Right lobe of liver (tissue), 6 donors: ENCODE data around the gene CILP2. TPM values are rescaled to one million over a fixed set of nuclear protein-coding genes. Genes with fewer than 3 reads are reported as not detected.

Source experiments
- ATAC-seq, 4 donors: fragments of 200-7000 bp; cut with Tn5 transposase; one replicate each; pipeline ENCODE4 v1.9.1; 2020; ENCODE audit warnings: mild to moderate bottlenecking in 4 of 4, moderate library complexity in 4 of 4
- DNase-seq, 3 donors: peaks; one replicate each; pipeline ENCODE4 v3.0.0-alpha.2; 2020
- H3K27ac ChIP-seq, 3 donors: fragments of 200-600 bp; one replicate each; pipeline ENCODE4 v1.8.0; 2022
- H3K27me3 ChIP-seq, 2 donors: fragments of 200-600 bp; one replicate each; pipeline ENCODE4 v1.8.0; 2022
- H3K36me3 ChIP-seq, 4 donors: fragments of 200-600 bp; sonication (generic) in 1 of 4; one replicate each; pipeline versions ENCODE4 v1.5.1 to v1.8.0; 2017 to 2022; ENCODE audit warnings: control low read depth in 1 of 4
- H3K4me1 ChIP-seq, 4 donors: fragments of 200-600 bp; sonication (generic) in 1 of 4; one replicate each; pipeline versions ENCODE4 v1.5.1 to v1.8.0; 2017 to 2022; ENCODE audit warnings: control low read depth in 1 of 4
- H3K4me3 ChIP-seq, 3 donors: fragments of 200-600 bp; one replicate each; pipeline ENCODE4 v1.8.0; 2022
- H3K9me3 ChIP-seq, 4 donors: fragments of 200-600 bp; sonication (generic) in 1 of 4; one replicate each; pipeline versions ENCODE4 v1.5.1 to v1.8.0; 2017 to 2022; ENCODE audit warnings: control low read depth in 1 of 4
- CTCF ChIP-seq, 4 donors: fragments of 200-600 bp in 3 of 4; fragments of 450-650 bp in 1 of 4; IDR thresholded peaks; one replicate each; pipeline versions ENCODE4 v1.5.1 to v1.8.0; 2016 to 2022; ENCODE audit warnings: antibody characterized with exemption in 4 of 4, mild to moderate bottlenecking in 2 of 4
- POLR2A ChIP-seq: fragments of 450-650 bp; IDR thresholded peaks from one replicate; pipeline ENCODE4 v1.6.1; 2017; ENCODE audit warnings: antibody characterized with exemption, mild to moderate bottlenecking
- WGBS: methylation state at CpG from one replicate; pipeline ENCODE4 v1.1.6; 2018; ENCODE audit warnings: low coverage, low lambda C conversion rate; ENCODE audit not compliant: insufficient coverage; ENCODE audit errors: missing lambda C conversion rate; 5-methylcytosine and 5-hydroxymethylcytosine counted together
- intact Hi-C, 2 donors: fragments of 100-400 bp; cut with DNase I; formaldehyde crosslinking; loops; one replicate each; pipeline versions ENCODE4 v1.11.2 to v1.14.1; 2022
- total RNA-seq, 6 experiments: library from RNA; depleted of rRNA in 2 of 6; stranded (reverse); fragments of >200 nt in 2 of 6; fragmentation: NEBNext Ultra II Directional in 3 of 6; extraction: Animal tissue kit (Norgen Biotek cat#: 25700) in 3 of 6; gene quantifications; one replicate each; pipeline versions ENCODE4 v1.1.0 to v1.2.4, GENCODE V29; 2016 to 2023
- donor health status: DM: no; HTN: yes; CAD: no.
- donor health status: DM: no; HTN: no; CAD: no.
- donor health status: DM: no; HTN: no; CAD: no.
- donor health status: DM: no; HTN: yes; CAD: no.
- donor health status: DM: no; HTN: yes; CAD: no.

Gene CILP2
- total RNA-seq, 6 experiments from 2014 or later: 0.05 to 0.33 (median 0.19) TPM; not detected in 2

GRCh38 chr19:19538785-19539166, 711 bp downstream of the CILP2 start:
- ATAC-seq (no peak), DNase-seq (no peak)
- WGBS: 24% methylated on average over 6 of the region's 7 CpGs
- intact Hi-C loops: loop anchor here in 1 of 2 donors (5.0 kb wide), 1 partner anchor 424 kb away; no protein-coding TSS in a partner anchor
- H3K36me3 ChIP-seq: no peaks in the 10 kb centered on the region
- no peak overlapping the region for H3K4me3 ChIP-seq
- H3K9me3 ChIP-seq: no peaks in the 10 kb centered on the region
- TF ChIP-seq CTCF (IDR thresholded peaks at IDR 0.05) (no peak), POLR2A (no peak)
- no peak overlapping the region for H3K27ac ChIP-seq
- H3K4me1 ChIP-seq: peaks cover 0 to 3% (median 0%) of the 10 kb centered on the region in 4 donors
- H3K27me3 ChIP-seq: peaks cover 0 to 6% of the 10 kb centered on the region in 2 donors

- no peak overlapping the region for H3K4me3 ChIP-seq
- no peaks in the 10 kb centered on the region for H3K36me3 ChIP-seq
- WGBS: 33% methylated on average over 1 of the region's 19 CpGs
- ATAC-seq: no peak
- peaks cover 0 to 3% (median 0%) of the 10 kb centered on the region in 4 donors for H3K4me1 ChIP-seq
- TF ChIP-seq CTCF (IDR thresholded peaks at IDR 0.05): no peak
- TF ChIP-seq POLR2A: no peak
- peak in 1 of 3 donors; percentile 49 for DNase-seq
- intact Hi-C loops: loop anchor here (5.0 to 10.0 kb wide), 2 partner anchors 415 to 423 kb away; no protein-coding TSS in a partner anchor
- no peak overlapping the region for H3K27ac ChIP-seq
- peaks cover 0 to 6% of the 10 kb centered on the region in 2 donors for H3K27me3 ChIP-seq
- H3K9me3 ChIP-seq: no peaks in the 10 kb centered on the region
Observed at GRCh38 chr19:19539698-19540063, 1.6 kb downstream of the CILP2 start.

GRCh38 chr19:19540064-19540714, 2.1 kb downstream of the CILP2 start:
- Histone ChIP-seq H3K4me3 (no peak overlapping the region), H3K27me3 (peaks cover 0 to 6% of the 10 kb centered on the region in 2 donors), H3K4me1 (peaks cover 0 to 3% (median 0%) of the 10 kb centered on the region in 4 donors), H3K9me3 (no peaks in the 10 kb centered on the region), H3K27ac (no peak overlapping the region), H3K36me3 (no peaks in the 10 kb centered on the region)
- peak; percentile 63 to 79 (median 63) for DNase-seq
- intact Hi-C loops: loop anchor here in 1 of 2 donors (10.0 kb wide), 1 partner anchor 415 kb away; no protein-coding TSS in a partner anchor
- WGBS: 0% methylated on average over 1 of the region's 74 CpGs
- TF ChIP-seq POLR2A (no peak), CTCF (IDR thresholded peaks at IDR 0.05) (no peak)
- ATAC-seq: peak in 3 of 4 donors; percentile 34 to 40 (median 36)

GRCh38 chr19:19540715-19541515, 2.9 kb downstream of the CILP2 start:
- ATAC-seq: peak in 3 of 4 donors; percentile 15 to 40 (median 35)

More at GRCh38 chr19:19540715-19541515, 2.9 kb downstream of the CILP2 start:
- H3K27me3 ChIP-seq: peaks cover 0 to 6% of the 10 kb centered on the region in 2 donors
- TF ChIP-seq POLR2A (no peak), CTCF (IDR thresholded peaks at IDR 0.05) (no peak)
- no peak overlapping the region for H3K4me3 ChIP-seq
- peak in 2 of 3 donors; percentile 51 to 53 for DNase-seq
- H3K9me3 ChIP-seq: no peaks in the 10 kb centered on the region
- WGBS: 5% methylated on average over 22 of the region's 45 CpGs
- intact Hi-C loops: loop anchor here in 1 of 2 donors (10.0 kb wide), 1 partner anchor 414 kb away; no protein-coding TSS in a partner anchor
- H3K36me3 ChIP-seq: no peaks in the 10 kb centered on the region
- peaks cover 0 to 3% (median 0%) of the 10 kb centered on the region in 4 donors for H3K4me1 ChIP-seq
- H3K27ac ChIP-seq: no peak overlapping the region
